Measurements from ENCODE around the gene GPR183.

GPR183 gene

GRCh38 chr13:99347911-99348451 lies 40.8 kb upstream of the GPR183 start:
- Histone ChIP-seq H3K4me1 (ENCODE audit: control insufficient read depth, insufficient read depth, low read length) (no peaks in the 10 kb centered on the region), H3K9ac (ENCODE audit: low read length) (no peak overlapping the region), H3K27ac (ENCODE audit: low read depth, low read length) (no peak overlapping the region), H3K4me3 (ENCODE audit: low read depth, low read length) (no peak overlapping the region), H3K36me3 (ENCODE audit: control insufficient read depth, insufficient read depth, low read length) (peaks cover 30% of the 10 kb centered on the region), H3K27me3 (ENCODE audit: control insufficient read depth, insufficient read depth, low read length) (no peaks in the 10 kb centered on the region), H3K9me3 (ENCODE audit: control insufficient read depth, insufficient read depth, low read depth, low read length) (no peaks in the 10 kb centered on the region)

- Histone ChIP-seq H3K27me3 (ENCODE audit: control insufficient read depth, insufficient read depth, low read length) (no peaks in the 10 kb centered on the region), H3K9me3 (ENCODE audit: control insufficient read depth, insufficient read depth, low read depth, low read length) (no peaks in the 10 kb centered on the region), H3K36me3 (ENCODE audit: control insufficient read depth, insufficient read depth, low read length) (peaks cover 35% of the 10 kb centered on the region), H3K4me1 (ENCODE audit: control insufficient read depth, insufficient read depth, low read length) (no peaks in the 10 kb centered on the region), H3K4me3 (ENCODE audit: low read depth, low read length) (no peak overlapping the region), H3K27ac (ENCODE audit: low read depth, low read length) (no peak overlapping the region), H3K9ac (ENCODE audit: low read length) (no peak overlapping the region)
Observed at GRCh38 chr13:99347335-99347878, 40.2 kb upstream of the GPR183 start.

DNA sequence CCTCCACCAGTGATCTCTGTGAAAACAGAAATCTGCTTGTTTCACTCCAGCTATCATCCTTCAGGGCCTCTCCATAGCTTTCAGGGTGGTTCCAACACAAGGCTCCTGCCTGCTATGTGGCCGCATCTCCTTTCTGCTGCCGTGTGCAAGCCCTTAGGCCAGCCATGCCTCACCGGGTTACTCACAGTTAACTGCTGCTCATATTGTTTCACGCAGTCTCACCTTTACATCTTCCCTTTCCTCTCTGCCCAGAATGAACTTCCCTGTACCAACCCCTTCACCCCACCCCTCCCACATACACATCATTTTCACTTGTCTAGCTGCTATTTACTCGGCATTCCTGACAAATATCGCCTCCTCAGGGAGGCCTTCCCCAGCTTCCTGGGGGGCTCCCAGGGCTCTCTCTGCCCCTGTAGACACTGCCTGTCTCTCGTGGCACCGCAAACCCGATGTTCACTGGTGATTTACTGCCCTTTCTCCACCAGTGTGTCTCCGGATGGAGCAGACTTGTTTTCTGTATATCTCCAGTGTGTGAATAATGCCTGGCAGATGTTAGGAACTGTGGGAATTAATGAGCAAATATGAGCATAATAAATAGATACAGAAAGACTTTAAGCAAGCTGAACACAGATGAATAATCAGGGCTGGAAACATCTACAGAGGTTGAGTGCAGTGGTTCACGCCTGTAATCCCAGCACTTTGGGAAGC lies 39.3 kb upstream of the GPR183 start:
- H3K27ac ChIP-seq (ENCODE audit: low read depth, low read length) = no peak overlapping the region
- no peaks in the 10 kb centered on the region for H3K9me3 ChIP-seq (ENCODE audit: control insufficient read depth, insufficient read depth, low read depth, low read length)
- H3K4me3 ChIP-seq (ENCODE audit: low read depth, low read length) = no peak overlapping the region
- no peak overlapping the region for H3K9ac ChIP-seq (ENCODE audit: low read length)
- no peaks in the 10 kb centered on the region for H3K27me3 ChIP-seq (ENCODE audit: control insufficient read depth, insufficient read depth, low read length)
- H3K4me1 ChIP-seq (ENCODE audit: control insufficient read depth, insufficient read depth, low read length) = no peaks in the 10 kb centered on the region
- peaks cover 45% of the 10 kb centered on the region for H3K36me3 ChIP-seq (ENCODE audit: control insufficient read depth, insufficient read depth, low read length)

DNA sequence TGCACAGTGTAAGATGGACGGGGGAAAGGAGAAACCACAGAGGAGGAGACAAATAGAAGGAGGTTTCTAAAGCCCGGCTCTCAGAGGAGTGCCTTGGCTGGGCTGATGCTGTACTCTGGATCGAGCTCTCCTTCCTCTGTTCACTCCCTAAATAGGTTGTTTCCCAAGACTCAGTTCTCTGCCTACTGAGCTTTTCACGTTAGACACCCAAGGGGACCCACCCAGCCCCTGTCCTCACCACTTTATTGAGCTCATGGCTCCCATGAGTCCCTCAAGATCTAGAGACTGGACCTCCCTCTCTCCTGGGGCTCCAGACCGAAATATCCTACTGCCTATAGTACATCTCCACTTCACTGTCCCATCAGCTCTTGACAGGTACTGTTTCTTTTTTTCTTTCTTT lies 38.1 kb upstream of the GPR183 start:
- Histone ChIP-seq H3K27me3 (ENCODE audit: control insufficient read depth, insufficient read depth, low read length) (no peaks in the 10 kb centered on the region), H3K9ac (ENCODE audit: low read length) (no peak overlapping the region), H3K4me1 (ENCODE audit: control insufficient read depth, insufficient read depth, low read length) (no peaks in the 10 kb centered on the region), H3K27ac (ENCODE audit: low read depth, low read length) (no peak overlapping the region), H3K4me3 (ENCODE audit: low read depth, low read length) (no peak overlapping the region), H3K9me3 (ENCODE audit: control insufficient read depth, insufficient read depth, low read depth, low read length) (no peaks in the 10 kb centered on the region), H3K36me3 (ENCODE audit: control insufficient read depth, insufficient read depth, low read length) (peaks cover 55% of the 10 kb centered on the region)

GRCh38 chr13:99344610-99345208 lies 37.5 kb upstream of the GPR183 start:
- Histone ChIP-seq H3K9ac (ENCODE audit: low read length) (no peak overlapping the region), H3K27ac (ENCODE audit: low read depth, low read length) (no peak overlapping the region), H3K4me3 (ENCODE audit: low read depth, low read length) (no peak overlapping the region), H3K36me3 (ENCODE audit: control insufficient read depth, insufficient read depth, low read length) (peaks cover 61% of the 10 kb centered on the region), H3K9me3 (ENCODE audit: control insufficient read depth, insufficient read depth, low read depth, low read length) (no peaks in the 10 kb centered on the region), H3K4me1 (ENCODE audit: control insufficient read depth, insufficient read depth, low read length) (no peaks in the 10 kb centered on the region), H3K27me3 (ENCODE audit: control insufficient read depth, insufficient read depth, low read length) (no peaks in the 10 kb centered on the region)

GRCh38 chr13:99342723-99343315 lies 35.6 kb upstream of the GPR183 start:
- no peak overlapping the region for H3K27ac ChIP-seq (ENCODE audit: low read depth, low read length)
- peaks cover 54% of the 10 kb centered on the region for H3K36me3 ChIP-seq (ENCODE audit: control insufficient read depth, insufficient read depth, low read length)
- no peak overlapping the region for H3K4me3 ChIP-seq (ENCODE audit: low read depth, low read length)
- no peaks in the 10 kb centered on the region for H3K9me3 ChIP-seq (ENCODE audit: control insufficient read depth, insufficient read depth, low read depth, low read length)
- H3K9ac ChIP-seq (ENCODE audit: low read length) = no peak overlapping the region
- no peaks in the 10 kb centered on the region for H3K4me1 ChIP-seq (ENCODE audit: control insufficient read depth, insufficient read depth, low read length)
- H3K27me3 ChIP-seq (ENCODE audit: control insufficient read depth, insufficient read depth, low read length) = no peaks in the 10 kb centered on the region

DNA sequence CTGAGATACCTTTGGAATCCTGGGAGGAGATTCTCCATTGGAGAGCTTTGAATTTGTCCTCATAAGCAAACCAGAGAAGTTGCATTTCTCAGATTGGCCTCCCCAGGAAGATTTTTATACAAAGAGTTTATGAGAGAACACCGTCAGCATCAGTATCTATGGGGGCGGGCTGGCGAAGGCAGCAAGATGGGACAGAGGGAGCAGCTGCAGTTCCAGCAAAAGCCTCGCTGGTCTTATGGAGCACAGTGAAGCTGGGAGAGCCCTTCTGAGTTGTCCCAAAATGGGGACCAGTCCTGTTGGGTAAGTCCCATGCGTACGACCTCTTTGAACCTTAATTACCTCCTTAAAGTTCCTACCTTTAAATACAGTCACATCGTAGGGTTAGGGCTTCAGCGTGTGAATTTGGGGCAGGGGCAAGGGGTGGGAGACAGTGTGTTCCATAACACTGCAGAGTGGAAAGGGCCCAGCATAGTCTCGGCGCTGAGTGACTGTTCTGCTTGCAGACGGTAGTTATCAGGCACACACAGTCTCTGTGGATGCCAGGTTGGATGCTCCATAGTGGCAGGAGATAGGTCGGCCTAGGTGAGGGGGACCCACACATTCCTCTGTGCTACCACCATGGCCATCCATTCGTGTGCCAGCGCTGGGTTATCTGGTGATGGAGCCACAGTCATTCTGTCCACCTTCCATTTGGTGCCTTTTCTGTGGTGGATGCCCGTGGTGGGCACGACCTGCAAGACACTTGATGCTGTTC lies 34.9 kb upstream of the GPR183 start:
- Histone ChIP-seq H3K36me3 (ENCODE audit: control insufficient read depth, insufficient read depth, low read length) (peaks cover 48% of the 10 kb centered on the region), H3K4me1 (ENCODE audit: control insufficient read depth, insufficient read depth, low read length) (no peaks in the 10 kb centered on the region), H3K4me3 (ENCODE audit: low read depth, low read length) (no peak overlapping the region), H3K27ac (ENCODE audit: low read depth, low read length) (no peak overlapping the region), H3K9me3 (ENCODE audit: control insufficient read depth, insufficient read depth, low read depth, low read length) (no peaks in the 10 kb centered on the region), H3K27me3 (ENCODE audit: control insufficient read depth, insufficient read depth, low read length) (no peaks in the 10 kb centered on the region), H3K9ac (ENCODE audit: low read length) (no peak overlapping the region)

GRCh38 chr13:99340638-99341037 lies 33.4 kb upstream of the GPR183 start:
- Histone ChIP-seq H3K9ac (ENCODE audit: low read length) (no peak overlapping the region), H3K9me3 (ENCODE audit: control insufficient read depth, insufficient read depth, low read depth, low read length) (no peaks in the 10 kb centered on the region), H3K27ac (ENCODE audit: low read depth, low read length) (no peak overlapping the region), H3K4me3 (ENCODE audit: low read depth, low read length) (no peak overlapping the region), H3K4me1 (ENCODE audit: control insufficient read depth, insufficient read depth, low read length) (no peaks in the 10 kb centered on the region), H3K27me3 (ENCODE audit: control insufficient read depth, insufficient read depth, low read length) (no peaks in the 10 kb centered on the region), H3K36me3 (ENCODE audit: control insufficient read depth, insufficient read depth, low read length) (peaks cover 48% of the 10 kb centered on the region)

DNA sequence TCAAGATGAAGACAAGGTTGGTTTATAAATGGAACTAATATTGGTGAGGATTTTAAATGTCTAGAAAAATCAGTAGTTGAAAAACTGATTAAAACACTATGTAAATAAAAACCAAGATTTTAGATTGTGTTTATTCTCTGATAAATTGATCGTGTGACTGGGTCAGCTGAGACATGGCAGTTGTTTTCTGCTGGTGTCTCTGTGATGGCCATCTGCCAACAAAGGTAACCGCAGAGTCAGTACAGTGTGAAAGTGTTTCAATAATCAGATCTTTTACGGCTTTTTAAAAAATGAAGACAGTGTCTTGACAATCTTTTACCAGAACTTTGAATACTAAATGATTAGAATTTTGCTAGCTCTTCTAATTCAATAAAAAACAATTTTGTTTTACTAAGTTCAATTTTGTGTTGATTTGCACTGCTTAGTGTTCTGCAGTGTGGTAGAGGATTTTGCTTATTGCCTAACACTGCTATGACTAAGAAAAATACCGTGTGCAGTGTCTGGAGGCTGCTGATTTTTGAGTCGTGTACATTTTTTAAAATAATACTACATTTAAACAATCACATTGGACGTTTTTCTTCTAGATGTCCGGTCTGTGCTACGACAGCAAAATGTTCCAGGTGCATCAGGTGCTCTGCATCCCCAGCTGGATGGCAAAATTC lies 32.7 kb upstream of the GPR183 start:
- no peak overlapping the region for H3K27ac ChIP-seq (ENCODE audit: low read depth, low read length)
- no peaks in the 10 kb centered on the region for H3K27me3 ChIP-seq (ENCODE audit: control insufficient read depth, insufficient read depth, low read length)
- H3K36me3 ChIP-seq (ENCODE audit: control insufficient read depth, insufficient read depth, low read length) = peaks cover 43% of the 10 kb centered on the region
- H3K4me1 ChIP-seq (ENCODE audit: control insufficient read depth, insufficient read depth, low read length) = no peaks in the 10 kb centered on the region
- H3K4me3 ChIP-seq (ENCODE audit: low read depth, low read length) = no peak overlapping the region
- H3K9ac ChIP-seq (ENCODE audit: low read length) = no peak overlapping the region
- H3K9me3 ChIP-seq (ENCODE audit: control insufficient read depth, insufficient read depth, low read depth, low read length) = no peaks in the 10 kb centered on the region

- Histone ChIP-seq H3K27ac (ENCODE audit: low read depth, low read length) (no peak overlapping the region), H3K36me3 (ENCODE audit: control insufficient read depth, insufficient read depth, low read length) (peaks cover 43% of the 10 kb centered on the region), H3K9ac (ENCODE audit: low read length) (no peak overlapping the region), H3K9me3 (ENCODE audit: control insufficient read depth, insufficient read depth, low read depth, low read length) (no peaks in the 10 kb centered on the region), H3K27me3 (ENCODE audit: control insufficient read depth, insufficient read depth, low read length) (no peaks in the 10 kb centered on the region), H3K4me1 (ENCODE audit: control insufficient read depth, insufficient read depth, low read length) (no peaks in the 10 kb centered on the region), H3K4me3 (ENCODE audit: low read depth, low read length) (no peak overlapping the region)
Observed at GRCh38 chr13:99339230-99339721, 32.1 kb upstream of the GPR183 start.
